Measurements from ENCODE around the gene OST4.

The OST4 gene

GRCh38 chr2:27025861-27026851 lies 45.3 kb downstream of the OST4 start:
- no peak for DNase-seq (ENCODE audit: low read depth in 2 of 2)

GRCh38 chr2:27025281-27025800 lies 46.1 kb downstream of the OST4 start:
- DNase-seq (ENCODE audit: low read depth in 2 of 2), result no peak

DNA sequence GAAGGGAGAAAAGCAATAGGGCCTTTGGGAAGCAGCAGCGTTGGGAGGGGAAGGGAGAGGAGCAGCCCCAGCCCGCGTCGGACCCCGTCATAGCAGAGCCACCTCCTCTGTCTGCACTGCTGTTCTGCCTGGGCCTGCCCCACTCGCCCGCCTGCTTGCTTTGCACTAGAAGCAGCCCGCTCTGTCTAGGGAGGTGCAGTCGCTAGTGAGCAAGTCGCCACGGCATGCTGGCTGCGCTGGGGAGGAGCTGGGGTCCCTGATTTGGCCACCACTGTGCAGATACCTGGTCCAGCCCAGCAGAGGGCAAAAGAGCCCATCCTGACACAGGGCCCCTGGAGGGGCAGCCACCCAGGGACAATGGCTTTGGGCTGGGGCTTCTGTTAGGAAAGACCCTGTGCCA lies 46.6 kb downstream of the OST4 start:
- no peak for DNase-seq (ENCODE audit: low read depth in 2 of 2)

GRCh38 chr2:27024188-27024587 lies 47.3 kb downstream of the OST4 start:
- no peak for DNase-seq (ENCODE audit: low read depth in 2 of 2)

DNA sequence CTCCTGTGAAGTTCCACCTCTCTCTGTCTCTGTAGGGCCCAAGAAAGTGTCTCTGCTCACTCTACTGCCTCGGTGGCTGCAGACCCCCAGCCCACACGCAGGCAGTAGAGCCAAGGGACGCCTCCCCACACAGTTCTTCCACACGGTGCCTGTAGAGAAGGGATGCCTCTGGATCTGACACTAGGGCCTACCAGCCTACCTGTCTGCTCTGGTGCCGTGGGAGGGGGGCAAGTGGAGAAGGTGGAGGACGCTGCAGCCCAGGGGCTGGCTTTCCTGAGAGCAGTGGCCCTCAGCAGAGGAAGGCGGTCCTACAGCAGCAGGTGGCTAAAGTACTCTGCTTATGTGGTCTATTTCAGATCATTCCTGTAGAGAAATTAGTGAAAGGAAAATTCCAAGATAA lies 47.7 kb downstream of the OST4 start:
- DNase-seq (ENCODE audit: low read depth in 2 of 2), result no peak

DNA sequence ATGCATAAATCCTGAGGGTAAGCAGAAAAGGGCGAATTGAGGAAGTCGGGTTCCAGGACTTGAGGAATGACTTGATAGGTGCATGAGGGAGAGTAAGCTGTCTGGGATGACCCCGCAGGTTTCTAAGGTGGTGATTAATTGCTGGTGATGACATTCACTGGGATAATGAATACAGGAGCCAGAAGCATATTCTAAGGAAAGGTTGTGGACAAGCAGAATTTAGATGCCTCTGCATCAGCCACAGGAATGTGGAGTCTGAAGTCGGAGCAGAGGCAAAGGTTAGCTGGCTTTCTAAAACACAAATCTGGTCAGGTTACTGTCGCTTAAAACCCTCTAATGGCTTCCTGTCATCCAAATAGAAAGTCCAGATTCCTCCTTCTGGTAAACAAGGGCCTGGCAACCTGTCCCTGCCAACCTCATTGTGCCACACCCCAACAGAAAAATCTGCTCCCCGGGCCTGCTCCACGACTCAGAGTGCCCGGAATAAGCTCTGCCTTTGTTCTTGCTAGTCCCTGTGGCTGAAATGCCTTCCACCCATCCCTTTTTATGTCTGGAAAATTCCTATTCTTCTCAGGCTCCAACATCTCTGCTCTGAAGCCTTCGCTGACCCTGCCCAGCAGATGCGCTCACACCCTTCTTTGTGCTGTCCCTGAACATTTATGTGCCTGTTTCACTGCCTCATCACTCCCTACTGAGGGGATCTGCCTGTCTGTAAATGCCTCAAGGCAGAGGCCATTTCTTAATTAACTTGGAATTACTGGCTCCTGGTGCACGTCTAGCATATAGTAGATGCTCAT lies 50.0 kb downstream of the OST4 start:
- no peak for DNase-seq (ENCODE audit: low read depth in 2 of 2)

Measured in stimulated activated CD8-positive, alpha-beta memory T cell treated with anti-CD3 and anti-CD28 coated beads, Interleukin-7, amount 100 ng/mL, for 4 hours (primary cell).